GM23338 (cell line): ENCODE measurements around the gene ARL13B. TPM values are rescaled to one million over a fixed set of nuclear protein-coding genes. Genes with fewer than 3 reads are reported as not detected.

Experiments
- ATAC-seq: fragments of 200-7000 bp; cut with Tn5 transposase; 3 replicates; pipeline ENCODE4 v1.9.1; 2020
- DNase-seq: peaks from one replicate; pipeline ENCODE4 v3.0.0-alpha.2; 2015; ENCODE audit warnings: low spot score
- H2AFZ ChIP-seq: fragments of 200-600 bp; sonication (generic); 2 replicates; pipeline ENCODE4 v1.8.0; 2016; ENCODE audit warnings: antibody characterized with exemption, mild to moderate bottlenecking, moderate library complexity
- H3F3A ChIP-seq: fragments of 200-600 bp; sonication (generic); replicated peaks from 2 replicates; pipeline ENCODE4 v1.8.0; 2017; ENCODE audit warnings: antibody characterized with exemption, mixed run types, low read depth
- H3K27ac ChIP-seq: fragments of 200-600 bp; sonication (generic); 2 replicates; pipeline ENCODE4 v1.6.1; 2016; ENCODE audit warnings: low read depth
- H3K27me3 ChIP-seq: fragments of 200-600 bp; sonication (generic); 2 replicates; pipeline ENCODE4 v1.8.0; 2016; ENCODE audit warnings: mild to moderate bottlenecking, mixed run types, moderate library complexity; ENCODE audit not compliant: insufficient read depth
- H3K36me3 ChIP-seq: fragments of 200-600 bp; sonication (generic); 2 replicates; pipeline ENCODE4 v1.8.0; 2016; ENCODE audit warnings: mild to moderate bottlenecking; ENCODE audit not compliant: insufficient read depth
- H3K4me1 ChIP-seq: fragments of 200-600 bp; sonication (generic); 2 replicates; pipeline ENCODE4 v1.8.0; 2016; ENCODE audit warnings: mild to moderate bottlenecking, moderate library complexity; ENCODE audit not compliant: insufficient read depth
- H3K4me2 ChIP-seq: fragments of 200-600 bp; sonication (generic); 2 replicates; pipeline ENCODE4 v1.7.1; 2017; ENCODE audit warnings: mixed run types
- H3K4me3 ChIP-seq: fragments of 200-600 bp; sonication (generic); 2 replicates; pipeline ENCODE4 v1.6.1; 2016; ENCODE audit warnings: mixed run types
- H3K79me2 ChIP-seq: fragments of 200-600 bp; sonication (generic); replicated peaks from 2 replicates; pipeline ENCODE4 v1.8.0; 2017; ENCODE audit warnings: mild to moderate bottlenecking; ENCODE audit not compliant: insufficient read depth
- H3K9me2 ChIP-seq: fragments of 200-600 bp; sonication (generic); 2 replicates; pipeline ENCODE4 v1.8.0; 2017; ENCODE audit not compliant: insufficient read depth
- H4K20me1 ChIP-seq: fragments of 200-600 bp; sonication (generic); replicated peaks from 2 replicates; pipeline ENCODE4 v1.8.0; 2017; ENCODE audit warnings: mild to moderate bottlenecking; ENCODE audit not compliant: insufficient read depth
- H3K27ac Mint-ChIP-seq: 2 replicates; pipeline ENCODE4 v1.8.0; 2020; ENCODE audit warnings: inconsistent platforms, mild to moderate bottlenecking, moderate library complexity, mixed read lengths
- H3K27me3 Mint-ChIP-seq: 3 replicates; pipeline ENCODE4 v1.8.0; 2022; ENCODE audit warnings: low read depth, mild to moderate bottlenecking, moderate library complexity, mixed read lengths, inconsistent platforms; ENCODE audit not compliant: insufficient read depth, poor library complexity
- H3K36me3 Mint-ChIP-seq: 3 replicates; pipeline ENCODE4 v1.8.0; 2021; ENCODE audit warnings: low read depth, mild to moderate bottlenecking, inconsistent platforms, moderate library complexity, mixed read lengths
- H3K4me1 Mint-ChIP-seq: 3 replicates; pipeline ENCODE4 v1.8.0; 2020; ENCODE audit warnings: mild to moderate bottlenecking, inconsistent platforms, mixed read lengths
- H3K4me3 Mint-ChIP-seq: 3 replicates; pipeline ENCODE4 v1.8.0; 2021; ENCODE audit warnings: moderate library complexity, mild to moderate bottlenecking, inconsistent platforms, mixed read lengths
- H3K9me3 Mint-ChIP-seq: 3 replicates; pipeline ENCODE4 v1.8.0; 2020; ENCODE audit warnings: moderate library complexity, mild to moderate bottlenecking, inconsistent platforms, mixed read lengths
- CREB1 ChIP-seq: fragments of 250-450 bp; sonication (Bioruptor Pico); IDR thresholded peaks from 2 replicates; pipeline ENCODE4 v1.5.0; 2020; ENCODE audit warnings: low read depth, mild to moderate bottlenecking, moderate library complexity
- EZH2 ChIP-seq: fragments of 200-600 bp; sonication (generic); IDR thresholded peaks from one replicate; pipeline ENCODE4 v1.8.0; 2017; ENCODE audit warnings: antibody characterized with exemption, mild to moderate bottlenecking, low read depth; ENCODE audit not compliant: unreplicated experiment
- EZH2phosphoT487 ChIP-seq: fragments of 200-600 bp; sonication (generic); IDR thresholded peaks from one replicate; pipeline ENCODE4 v1.8.1; 2018; ENCODE audit warnings: antibody characterized with exemption; ENCODE audit not compliant: unreplicated experiment
- JUNB ChIP-seq: IDR thresholded peaks from one replicate; pipeline ENCODE4 v1.6.1; 2016; ENCODE audit warnings: antibody characterized with exemption; ENCODE audit not compliant: unreplicated experiment
- NANOG ChIP-seq: IDR thresholded peaks from 2 replicates; pipeline ENCODE4 v1.6.1; 2016; ENCODE audit warnings: antibody characterized with exemption, borderline replicate concordance
- POLR2AphosphoS5 ChIP-seq: IDR thresholded peaks from 2 replicates; pipeline ENCODE4 v1.6.1; 2016; ENCODE audit warnings: antibody characterized with exemption, low read depth
- ZNF114 ChIP-seq: fragments of 250-450 bp; sonication (Bioruptor Pico); IDR thresholded peaks from 2 replicates; pipeline ENCODE4 v1.5.0; 2020; ENCODE audit warnings: mild to moderate bottlenecking, moderate library complexity
- ZNF331 ChIP-seq: fragments of 250-450 bp; sonication (Bioruptor Pico); IDR thresholded peaks from 2 replicates; pipeline ENCODE4 v1.5.0; 2020; ENCODE audit warnings: low read depth, mild to moderate bottlenecking, moderate library complexity
- ZNF462 ChIP-seq: fragments of 250-450 bp; sonication (Bioruptor Pico); IDR thresholded peaks from 2 replicates; pipeline ENCODE4 v1.5.0; 2020; ENCODE audit warnings: mild to moderate bottlenecking, moderate library complexity
- polyA plus RNA-seq: library from polyadenylated mRNA; unstranded; fragments of >200 nt; fragmentation: Nextera tagmentation; extraction: Ambion mirVana; gene quantifications from 2 replicates; pipeline ENCODE4 v1.2.1, GENCODE V29; 2016
- total RNA-seq: library from RNA; depleted of rRNA; stranded (reverse); fragments of >200 nt; shearing (Covaris generic); gene quantifications from 2 replicates; pipeline ENCODE4 v1.2.3, GENCODE V29; 2014
- TF ChIP-seq, protein P1 (sequence below): IDR thresholded peaks from 2 replicates; pipeline ENCODE4 v1.6.1; 2016; ENCODE audit warnings: antibody characterized with exemption
- TF ChIP-seq, protein P2 (sequence below), 2 experiments: fragments of 200-600 bp in 1 of 2; sonication (generic) in 1 of 2; conservative IDR thresholded peaks; 2 replicates each; pipeline versions ENCODE4 v1.5.1 to v1.6.1; 2016 to 2017; ENCODE audit warnings: antibody characterized with exemption in 2 of 2, low read depth in 2 of 2, mild to moderate bottlenecking in 2 of 2, moderate library complexity in 1 of 2

The ARL13B gene
- total and polyA plus RNA-seq, 2 experiments from 2014 or later = 7.9 to 17.1 TPM

DNA sequence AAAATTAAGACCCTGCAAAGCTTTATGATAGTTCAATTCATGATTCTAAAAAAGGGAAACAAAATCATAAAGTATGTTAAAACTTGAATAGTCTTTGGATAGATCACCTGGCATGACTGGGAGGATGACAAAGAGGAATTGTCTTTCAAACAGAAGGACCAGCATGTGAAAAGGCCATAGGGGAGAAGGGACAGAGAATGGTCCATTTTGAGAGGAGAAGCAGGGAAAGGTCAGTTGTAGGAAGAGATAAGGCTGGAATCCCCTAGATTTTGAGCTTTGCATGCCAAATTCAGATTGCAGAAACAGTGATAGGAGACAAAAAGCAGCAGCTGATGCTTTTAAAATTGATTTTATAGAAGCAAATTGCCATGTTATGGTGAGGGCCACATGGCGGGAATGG, 18.9 kb upstream of the ARL13B start:
- ATAC-seq (no peak), DNase-seq (no peak)
- no peaks in the 10 kb centered on the region for H3K79me2 ChIP-seq
- H3F3A ChIP-seq = no peaks in the 10 kb centered on the region
- Mint-ChIP-seq H3K4me1 (no peaks in the 10 kb centered on the region), H3K27ac (no peak overlapping the region), H3K27me3 (peaks cover 4% of the 10 kb centered on the region), H3K9me3 (peaks cover 84% of the 10 kb centered on the region), H3K36me3 (peaks cover 20% of the 10 kb centered on the region), H3K4me3 (no peak overlapping the region)
- H2AFZ ChIP-seq = no peak overlapping the region
- H3K27me3 ChIP-seq = no peaks in the 10 kb centered on the region
- H3K4me2 ChIP-seq = no peak overlapping the region
- H3K27ac ChIP-seq = no peak overlapping the region
- H3K36me3 ChIP-seq = no peaks in the 10 kb centered on the region
- H3K4me1 ChIP-seq = no peaks in the 10 kb centered on the region
- no peak for TF ChIP-seq ZNF114 (CRISPR knock-in tag)
- TF ChIP-seq, protein P1, sequence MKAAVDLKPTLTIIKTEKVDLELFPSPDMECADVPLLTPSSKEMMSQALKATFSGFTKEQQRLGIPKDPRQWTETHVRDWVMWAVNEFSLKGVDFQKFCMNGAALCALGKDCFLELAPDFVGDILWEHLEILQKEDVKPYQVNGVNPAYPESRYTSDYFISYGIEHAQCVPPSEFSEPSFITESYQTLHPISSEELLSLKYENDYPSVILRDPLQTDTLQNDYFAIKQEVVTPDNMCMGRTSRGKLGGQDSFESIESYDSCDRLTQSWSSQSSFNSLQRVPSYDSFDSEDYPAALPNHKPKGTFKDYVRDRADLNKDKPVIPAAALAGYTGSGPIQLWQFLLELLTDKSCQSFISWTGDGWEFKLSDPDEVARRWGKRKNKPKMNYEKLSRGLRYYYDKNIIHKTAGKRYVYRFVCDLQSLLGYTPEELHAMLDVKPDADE = no peak
- no peak for TF ChIP-seq CREB1 (CRISPR knock-in tag)
- TF ChIP-seq NANOG = no peak
- no peak overlapping the region for H3K4me3 ChIP-seq
- H4K20me1 ChIP-seq = no peaks in the 10 kb centered on the region
- H3K9me2 ChIP-seq = no peaks in the 10 kb centered on the region

DNA sequence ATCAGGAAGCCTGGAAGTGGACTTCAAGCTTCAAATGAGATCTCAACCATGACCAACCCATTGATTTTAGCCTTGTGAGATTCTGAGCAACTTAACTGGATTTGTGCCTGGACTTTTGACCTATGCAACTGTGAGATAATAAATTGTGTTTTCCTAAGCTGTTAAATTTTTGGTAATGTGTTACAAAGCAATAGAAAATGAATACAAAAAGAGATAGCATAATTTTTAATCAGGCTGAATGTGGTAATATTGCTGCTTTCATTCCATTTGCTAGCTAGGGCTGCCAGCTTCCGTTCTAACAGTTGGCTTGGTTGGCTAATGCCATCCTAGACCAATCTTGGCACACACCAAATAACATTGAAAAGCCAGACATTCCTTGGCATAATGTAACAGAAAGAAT, 18.5 kb upstream of the ARL13B start:
- H3K9me3 Mint-ChIP-seq = peaks cover 85% of the 10 kb centered on the region
- H3K27me3 ChIP-seq = no peaks in the 10 kb centered on the region
- H3K4me3 Mint-ChIP-seq = no peak overlapping the region
- no peak overlapping the region for H3K4me2 ChIP-seq
- no peaks in the 10 kb centered on the region for H3K4me1 Mint-ChIP-seq
- no peaks in the 10 kb centered on the region for H3F3A ChIP-seq
- H3K27ac Mint-ChIP-seq = no peak overlapping the region
- H3K36me3 Mint-ChIP-seq = peaks cover 22% of the 10 kb centered on the region
- no peak for DNase-seq
- no peak overlapping the region for H3K4me3 ChIP-seq
- no peaks in the 10 kb centered on the region for H3K4me1 ChIP-seq
- no peaks in the 10 kb centered on the region for H4K20me1 ChIP-seq
- H3K9me2 ChIP-seq = no peaks in the 10 kb centered on the region
- H3K27me3 Mint-ChIP-seq = peaks cover 4% of the 10 kb centered on the region
- no peaks in the 10 kb centered on the region for H3K36me3 ChIP-seq
- no peak overlapping the region for H2AFZ ChIP-seq
- no peak overlapping the region for H3K27ac ChIP-seq
- no peaks in the 10 kb centered on the region for H3K79me2 ChIP-seq
- ATAC-seq = no peak
- no peak for TF ChIP-seq EZH2phosphoT487
- TF ChIP-seq, protein P2, sequence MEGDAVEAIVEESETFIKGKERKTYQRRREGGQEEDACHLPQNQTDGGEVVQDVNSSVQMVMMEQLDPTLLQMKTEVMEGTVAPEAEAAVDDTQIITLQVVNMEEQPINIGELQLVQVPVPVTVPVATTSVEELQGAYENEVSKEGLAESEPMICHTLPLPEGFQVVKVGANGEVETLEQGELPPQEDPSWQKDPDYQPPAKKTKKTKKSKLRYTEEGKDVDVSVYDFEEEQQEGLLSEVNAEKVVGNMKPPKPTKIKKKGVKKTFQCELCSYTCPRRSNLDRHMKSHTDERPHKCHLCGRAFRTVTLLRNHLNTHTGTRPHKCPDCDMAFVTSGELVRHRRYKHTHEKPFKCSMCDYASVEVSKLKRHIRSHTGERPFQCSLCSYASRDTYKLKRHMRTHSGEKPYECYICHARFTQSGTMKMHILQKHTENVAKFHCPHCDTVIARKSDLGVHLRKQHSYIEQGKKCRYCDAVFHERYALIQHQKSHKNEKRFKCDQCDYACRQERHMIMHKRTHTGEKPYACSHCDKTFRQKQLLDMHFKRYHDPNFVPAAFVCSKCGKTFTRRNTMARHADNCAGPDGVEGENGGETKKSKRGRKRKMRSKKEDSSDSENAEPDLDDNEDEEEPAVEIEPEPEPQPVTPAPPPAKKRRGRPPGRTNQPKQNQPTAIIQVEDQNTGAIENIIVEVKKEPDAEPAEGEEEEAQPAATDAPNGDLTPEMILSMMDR (conservative IDR thresholded peaks at IDR 0.05; ENCODE audit: low read depth in 2 of 2) = no peak
- no peak for TF ChIP-seq EZH2
- TF ChIP-seq ZNF462 (CRISPR knock-in tag) = no peak
- TF ChIP-seq ZNF331 = no peak
- no peak for TF ChIP-seq POLR2AphosphoS5
- no peak for TF ChIP-seq CREB1 (CRISPR knock-in tag)
- no peak for TF ChIP-seq JUNB
- TF ChIP-seq NANOG = no peak
- TF ChIP-seq ZNF114 (CRISPR knock-in tag) = no peak
